GM12874 (cell line): ENCODE data around the gene NCOA4.

Experiments used
- TF ChIP-seq, protein P1 (sequence below): IDR thresholded peaks from 2 replicates; pipeline ENCODE4 v1.5.1; 2011; ENCODE audit warnings: low read depth, mild to moderate bottlenecking, control low read depth, low read length, moderate library complexity; ENCODE audit not compliant: insufficient read depth

The NCOA4 gene

DNA sequence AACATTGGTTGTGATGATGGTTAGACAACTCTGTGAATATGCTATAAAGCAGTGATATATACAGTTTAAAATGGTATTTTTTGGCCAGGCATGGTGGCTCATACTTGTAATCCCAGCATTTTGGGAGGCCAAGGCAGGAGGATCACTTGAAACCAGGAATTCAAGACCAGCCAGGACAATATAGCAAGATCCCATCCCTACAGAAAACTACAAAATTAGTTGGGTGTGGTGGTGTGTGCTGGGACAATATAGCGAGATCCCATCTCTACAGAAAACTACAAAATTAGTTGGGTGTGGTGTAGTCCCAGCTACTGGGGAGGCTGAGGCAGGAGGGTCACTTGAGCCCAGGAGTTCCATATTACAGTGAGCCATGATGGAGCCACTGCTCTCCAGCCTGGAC lies 43.1 kb upstream of the NCOA4 start:
- TF ChIP-seq, protein P1, sequence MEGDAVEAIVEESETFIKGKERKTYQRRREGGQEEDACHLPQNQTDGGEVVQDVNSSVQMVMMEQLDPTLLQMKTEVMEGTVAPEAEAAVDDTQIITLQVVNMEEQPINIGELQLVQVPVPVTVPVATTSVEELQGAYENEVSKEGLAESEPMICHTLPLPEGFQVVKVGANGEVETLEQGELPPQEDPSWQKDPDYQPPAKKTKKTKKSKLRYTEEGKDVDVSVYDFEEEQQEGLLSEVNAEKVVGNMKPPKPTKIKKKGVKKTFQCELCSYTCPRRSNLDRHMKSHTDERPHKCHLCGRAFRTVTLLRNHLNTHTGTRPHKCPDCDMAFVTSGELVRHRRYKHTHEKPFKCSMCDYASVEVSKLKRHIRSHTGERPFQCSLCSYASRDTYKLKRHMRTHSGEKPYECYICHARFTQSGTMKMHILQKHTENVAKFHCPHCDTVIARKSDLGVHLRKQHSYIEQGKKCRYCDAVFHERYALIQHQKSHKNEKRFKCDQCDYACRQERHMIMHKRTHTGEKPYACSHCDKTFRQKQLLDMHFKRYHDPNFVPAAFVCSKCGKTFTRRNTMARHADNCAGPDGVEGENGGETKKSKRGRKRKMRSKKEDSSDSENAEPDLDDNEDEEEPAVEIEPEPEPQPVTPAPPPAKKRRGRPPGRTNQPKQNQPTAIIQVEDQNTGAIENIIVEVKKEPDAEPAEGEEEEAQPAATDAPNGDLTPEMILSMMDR: no peak

GRCh38 chr10:46070749-46071148 lies 40.3 kb upstream of the NCOA4 start:
- TF ChIP-seq, protein P1: no peak

- TF ChIP-seq, protein P1: no peak
Measured at GRCh38 chr10:46069771-46070463, 39.5 kb upstream of the NCOA4 start.

DNA sequence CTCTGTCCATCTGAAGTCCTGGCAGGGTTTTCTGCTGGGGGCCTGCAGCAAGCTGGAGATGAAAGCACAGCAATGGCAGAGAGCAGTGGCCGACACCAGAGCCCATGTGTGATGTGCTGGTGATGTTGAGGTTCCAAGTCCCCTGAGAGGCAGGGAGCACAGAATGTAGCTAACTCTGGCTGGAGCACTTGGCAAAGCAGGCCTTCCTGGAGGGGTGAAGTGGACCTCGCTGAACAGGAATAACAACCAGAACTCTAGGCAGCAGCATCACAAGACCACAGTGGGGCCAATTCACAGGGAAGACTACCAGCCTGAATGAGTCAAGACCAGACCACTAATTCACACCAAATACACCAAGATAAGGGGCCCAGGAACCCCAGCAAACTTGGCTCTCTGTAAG lies 38.5 kb upstream of the NCOA4 start:
- TF ChIP-seq, protein P1: no peak

DNA sequence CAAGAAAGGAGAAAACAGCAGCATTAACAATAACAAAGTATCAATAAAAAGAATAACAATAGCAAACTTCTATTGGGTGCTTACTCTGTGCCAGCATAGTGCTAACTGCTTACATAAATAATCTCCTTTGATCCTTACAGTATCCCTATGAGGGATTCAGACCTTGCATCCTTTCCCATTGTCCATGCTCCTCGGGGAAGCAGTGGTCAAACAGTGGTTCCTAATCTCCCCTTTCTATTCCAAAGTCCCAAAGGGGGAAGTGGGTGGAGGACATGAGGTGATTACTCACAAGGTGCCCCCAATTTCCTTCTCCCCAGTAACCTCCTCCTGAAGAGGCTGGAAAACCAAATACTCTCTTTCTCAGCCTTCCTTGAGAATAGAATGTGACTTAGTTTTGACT lies 37.7 kb upstream of the NCOA4 start:
- TF ChIP-seq, protein P1: no peak

GRCh38 chr10:46064269-46064817 lies 33.9 kb upstream of the NCOA4 start:
- TF ChIP-seq, protein P1: no peak

DNA sequence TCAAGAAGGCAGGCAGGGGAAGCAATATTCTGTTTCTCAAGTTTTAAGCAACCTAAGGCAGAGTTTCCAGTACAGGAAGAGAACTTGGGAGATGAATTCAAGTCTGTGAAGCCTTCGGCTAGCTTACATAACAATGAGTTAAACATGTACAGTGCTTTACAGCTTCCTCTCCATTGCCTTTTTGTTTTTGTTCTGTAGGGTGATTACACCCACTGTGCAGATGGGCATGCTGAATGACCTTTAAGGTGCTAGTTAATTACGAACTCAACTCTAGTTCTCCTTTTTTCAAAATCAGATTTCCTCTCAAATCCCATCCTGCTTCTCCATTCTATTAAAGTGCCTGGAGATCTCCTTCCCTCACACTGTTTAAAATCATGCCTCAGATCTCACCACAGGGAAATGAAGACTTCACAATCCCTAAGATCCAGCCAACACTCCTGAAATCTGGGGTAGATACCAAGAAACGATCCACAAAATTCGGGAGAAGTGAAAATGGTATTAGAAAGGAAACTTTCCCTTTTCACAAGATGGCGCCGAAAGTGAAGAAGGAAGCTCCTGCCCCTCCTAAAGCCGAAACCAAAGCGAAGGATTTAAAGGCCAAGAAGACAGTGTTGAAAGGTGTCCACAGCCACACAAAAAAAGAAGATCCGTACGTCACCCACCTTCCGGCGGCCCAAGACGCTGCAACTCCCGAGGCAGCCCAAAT lies 32.5 kb upstream of the NCOA4 start:
- TF ChIP-seq, protein P1: no peak
